GM19438 (cell line): ENCODE measurements around the gene PEX10.
"Not testable (repeated sequence)": the region's sequence is repeated elsewhere in the genome, so short reads cannot be mapped to it uniquely, and the experiment has no call there.

Experiments
- ATAC-seq: cut with Tn5 transposase; IDR thresholded peaks from one replicate; pipeline ENCODE4 v1.9.1; 2021; ENCODE audit warnings: low read depth; ENCODE audit not compliant: unreplicated experiment

PEX10 gene

GRCh38 chr1:2443277-2444137, 31.1 kb upstream of the PEX10 start:
- ATAC-seq, result no peak

- ATAC-seq, result no peak
Observed at GRCh38 chr1:2442661-2443060, 30.3 kb upstream of the PEX10 start.

- no peak for ATAC-seq
Observed at GRCh38 chr1:2441746-2442145, 29.4 kb upstream of the PEX10 start.

- not testable (repeated sequence) for ATAC-seq
Observed at GRCh38 chr1:2440346-2440745, 28.0 kb upstream of the PEX10 start.

- no peak for ATAC-seq
Observed at GRCh38 chr1:2439369-2439768, 27.0 kb upstream of the PEX10 start.

- ATAC-seq, result no peak
Observed at GRCh38 chr1:2438641-2439040, 26.3 kb upstream of the PEX10 start.

- ATAC-seq, result no peak
Observed at GRCh38 chr1:2438038-2438437, 25.7 kb upstream of the PEX10 start.

GRCh38 chr1:2437617-2438016, 25.3 kb upstream of the PEX10 start:
- no peak for ATAC-seq

GRCh38 chr1:2436876-2437275, 24.5 kb upstream of the PEX10 start:
- ATAC-seq, result no peak

- no peak for ATAC-seq
Observed at GRCh38 chr1:2435746-2436355, 23.5 kb upstream of the PEX10 start.

GRCh38 chr1:2435091-2435490, 22.7 kb upstream of the PEX10 start:
- no peak for ATAC-seq

- ATAC-seq, result no peak
Observed at GRCh38 chr1:2433936-2434655, 21.7 kb upstream of the PEX10 start.

- ATAC-seq, result no peak
Observed at GRCh38 chr1:2433196-2433595, 20.8 kb upstream of the PEX10 start.

GRCh38 chr1:2432441-2432844, 20.1 kb upstream of the PEX10 start:
- ATAC-seq, result no peak

- no peak for ATAC-seq
Observed at GRCh38 chr1:2431518-2431917, 19.2 kb upstream of the PEX10 start.

GRCh38 chr1:2431103-2431502, 18.7 kb upstream of the PEX10 start:
- no peak for ATAC-seq

- no peak for ATAC-seq
Observed at GRCh38 chr1:2430592-2430973, 18.2 kb upstream of the PEX10 start.

- ATAC-seq, result no peak
Observed at GRCh38 chr1:2429780-2430591, 17.6 kb upstream of the PEX10 start.

GRCh38 chr1:2428490-2428889, 16.1 kb upstream of the PEX10 start:
- ATAC-seq, result no peak

- no peak for ATAC-seq
Observed at GRCh38 chr1:2427976-2428375, 15.6 kb upstream of the PEX10 start.

- no peak for ATAC-seq
Observed at GRCh38 chr1:2427051-2427450, 14.7 kb upstream of the PEX10 start.
